Measurements from ENCODE around the gene TMEM128. TPM values are rescaled to one million over a fixed set of nuclear protein-coding genes. Genes with fewer than 3 reads are reported as not detected.
A peak's percentile ranks its signal among the peaks of the same experiment; 100 is the strongest.
"Not testable (repeated sequence)": the region's sequence is repeated elsewhere in the genome, so short reads cannot be mapped to it uniquely, and the experiment has no call there.

The TMEM128 gene
- total and polyA plus RNA-seq, 5 experiments from 2014 or later: 20.9 to 43.0 (median 35.2) TPM

GRCh38 chr4:4225915-4226605, 22.0 kb downstream of the TMEM128 start:
- H3K4me3 Mint-ChIP-seq: peak overlapping the region in 9 of 10 donors; percentile 9 to 79 (median 58)
- ATAC-seq (no peak), DNase-seq (no peak)
- H3K9me3 Mint-ChIP-seq: peaks cover 0 to 7% (median 0%) of the 10 kb centered on the region in 9 donors
- peaks cover 9 to 22% (median 9%) of the 10 kb centered on the region in 4 donors for H3K4me1 Mint-ChIP-seq
- H3K27ac Mint-ChIP-seq: peak overlapping the region in 1 of 10 donors; percentile 80
- H3K36me3 Mint-ChIP-seq: peaks cover 0 to 11% (median 2%) of the 10 kb centered on the region in 3 donors
- POLR2A ChIA-PET: no interaction called here
- peaks cover 41 to 74% (median 54%) of the 10 kb centered on the region in 5 donors for H3K27me3 Mint-ChIP-seq

DNA sequence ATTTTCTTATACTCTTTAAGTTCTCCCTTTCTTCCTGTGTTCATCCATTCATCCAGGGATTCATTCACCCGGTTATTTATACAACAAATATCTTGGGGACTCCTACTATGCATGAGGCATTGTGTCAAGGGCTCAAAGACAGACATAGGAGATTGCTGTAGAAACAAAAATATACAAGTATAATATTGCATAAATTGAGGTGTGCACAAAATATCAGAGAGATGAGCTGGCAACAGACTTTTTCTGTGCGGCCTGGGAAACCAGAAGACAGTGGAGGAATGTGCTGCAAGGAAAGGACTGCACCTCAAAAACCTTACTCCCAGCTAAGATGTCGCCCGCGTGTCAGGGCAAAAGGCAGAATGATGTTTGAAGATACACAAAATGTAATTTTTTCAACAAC, 30.9 kb downstream of the TMEM128 start:
- H3K36me3 Mint-ChIP-seq: no peaks in the 10 kb centered on the region
- H3K27ac Mint-ChIP-seq: no peak overlapping the region
- no peak overlapping the region for H3K4me3 Mint-ChIP-seq
- H3K9me3 Mint-ChIP-seq: no peaks in the 10 kb centered on the region
- no peaks in the 10 kb centered on the region for H3K4me1 Mint-ChIP-seq
- H3K27me3 Mint-ChIP-seq: peaks cover 12 to 39% (median 21%) of the 10 kb centered on the region in 5 donors
- DNase-seq: no peak
- ATAC-seq: no peak
- POLR2A ChIA-PET: no interaction called here

DNA sequence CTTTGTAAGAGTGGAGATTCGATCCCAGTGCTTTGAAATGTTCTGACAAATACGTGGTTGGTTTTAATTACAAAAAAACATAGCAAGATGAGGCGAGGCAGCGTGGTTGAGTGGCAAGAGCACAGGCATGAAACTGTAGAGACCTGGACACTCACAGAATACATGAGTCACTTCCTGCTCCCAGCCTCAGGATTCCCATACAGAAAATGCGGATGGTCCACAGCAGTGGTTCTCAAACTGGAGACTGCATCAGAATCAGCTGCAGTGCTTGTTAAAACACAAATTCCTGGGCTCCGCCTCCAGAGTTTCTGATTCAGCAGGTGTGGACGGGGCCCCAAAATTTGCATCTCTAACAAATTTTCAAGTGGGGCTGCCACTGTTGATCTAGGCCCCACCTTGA, 31.4 kb downstream of the TMEM128 start:
- Mint-ChIP-seq H3K36me3 (no peaks in the 10 kb centered on the region), H3K9me3 (no peaks in the 10 kb centered on the region), H3K27ac (no peak overlapping the region), H3K27me3 (peaks cover 7 to 38% (median 17%) of the 10 kb centered on the region in 5 donors), H3K4me1 (no peaks in the 10 kb centered on the region), H3K4me3 (no peak overlapping the region)
- DNase-seq: no peak
- POLR2A ChIA-PET: no interaction called here
- ATAC-seq: no peak

DNA sequence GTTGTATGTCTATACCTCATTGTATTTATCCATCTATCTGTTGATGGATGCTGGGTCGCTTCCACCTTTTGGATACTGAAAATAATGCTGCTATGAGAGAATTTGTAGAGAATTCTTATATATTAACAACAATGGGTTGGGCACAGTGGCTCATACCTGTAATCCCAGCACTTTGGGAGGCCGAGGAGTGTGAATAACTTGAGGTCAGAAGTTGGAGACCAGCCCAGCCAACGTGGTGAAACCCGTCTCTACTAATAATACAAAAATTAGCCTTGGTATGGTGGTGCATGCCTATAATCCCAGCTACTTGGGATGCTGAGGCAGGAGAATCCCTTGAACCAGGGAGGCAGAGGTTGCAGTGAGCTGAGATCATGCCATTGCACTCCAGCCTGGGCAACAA, 34.3 kb downstream of the TMEM128 start:
- H3K27ac Mint-ChIP-seq, H3K9me3 Mint-ChIP-seq, H3K36me3 Mint-ChIP-seq, DNase-seq, ATAC-seq, H3K4me1 Mint-ChIP-seq, POLR2A ChIA-PET, H3K4me3 Mint-ChIP-seq: not testable (repeated sequence)
- H3K27me3 Mint-ChIP-seq: peaks cover 18 to 46% (median 25%) of the 10 kb centered on the region in 5 donors

DNA sequence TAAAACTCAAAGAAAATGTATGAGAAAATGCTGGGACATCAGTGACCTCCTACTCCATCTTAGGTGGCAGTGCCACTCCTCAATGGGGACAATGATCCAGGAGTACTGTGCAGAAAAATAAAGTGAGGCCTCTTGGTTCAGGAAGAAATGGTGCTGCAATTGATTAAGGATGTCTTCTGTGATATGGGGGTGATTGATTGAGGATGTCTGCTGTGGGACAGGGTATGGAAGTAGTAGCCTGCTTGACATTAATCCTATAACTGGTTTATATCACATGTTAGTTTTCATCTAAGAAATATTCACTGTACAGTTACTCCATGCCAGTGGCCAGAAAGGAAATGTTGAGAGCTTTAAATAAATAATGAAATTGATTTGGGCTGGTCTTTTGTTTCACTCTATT, 41.8 kb downstream of the TMEM128 start:
- Mint-ChIP-seq H3K27me3 (peaks cover 22 to 74% (median 44%) of the 10 kb centered on the region in 5 donors), H3K4me3 (no peak overlapping the region), H3K36me3 (no peaks in the 10 kb centered on the region), H3K27ac (peak overlapping the region in 1 of 10 donors; percentile 10), H3K9me3 (peaks cover 0 to 8% (median 0%) of the 10 kb centered on the region in 9 donors), H3K4me1 (no peaks in the 10 kb centered on the region)
- POLR2A ChIA-PET: no interaction called here
- ATAC-seq (no peak), DNase-seq (no peak)

GRCh38 chr4:4204401-4204745, 43.6 kb downstream of the TMEM128 start:
- Mint-ChIP-seq H3K4me3 (no peak overlapping the region), H3K9me3 (peaks cover 0 to 8% (median 0%) of the 10 kb centered on the region in 9 donors), H3K27ac (peak overlapping the region in 1 of 10 donors; percentile 78), H3K27me3 (peaks cover 19 to 56% (median 33%) of the 10 kb centered on the region in 5 donors), H3K36me3 (no peaks in the 10 kb centered on the region), H3K4me1 (no peaks in the 10 kb centered on the region)
- DNase-seq (no peak), ATAC-seq (no peak)
- POLR2A ChIA-PET: no interaction called here

DNA sequence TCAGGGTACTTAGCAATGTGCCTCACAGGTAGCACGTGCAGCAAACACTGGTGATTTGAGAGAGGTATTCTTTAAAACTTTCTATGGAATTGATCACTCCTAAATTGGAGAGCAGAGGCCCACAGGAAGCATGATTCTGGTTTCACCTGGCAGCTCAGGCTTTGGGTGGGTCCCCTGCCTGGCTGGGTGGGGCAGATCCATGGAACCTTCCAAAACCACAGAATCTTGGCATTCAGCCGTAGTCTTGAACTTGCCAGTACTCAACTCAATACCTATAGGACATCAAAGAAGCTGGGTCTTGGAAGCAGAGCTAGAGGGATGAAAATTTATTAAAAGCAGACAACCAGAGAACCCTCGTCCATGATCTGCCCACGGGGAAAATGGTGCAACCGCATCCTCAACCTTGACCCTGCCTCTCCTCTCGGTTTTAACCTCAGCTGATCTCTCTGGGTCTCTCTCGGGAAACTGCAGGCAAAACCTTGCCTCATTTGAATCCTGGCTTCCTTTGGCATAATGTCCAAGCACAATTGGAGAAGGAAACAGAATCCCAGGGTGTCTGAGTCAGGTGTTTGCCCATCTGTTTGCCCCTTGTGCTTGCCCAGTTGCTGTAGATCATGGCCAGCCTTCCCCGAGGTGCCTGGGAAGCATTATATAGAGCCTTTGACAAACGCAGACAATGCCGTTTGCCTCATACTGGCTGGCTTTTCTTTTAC, 44.2 kb downstream of the TMEM128 start:
- no peak for DNase-seq
- Mint-ChIP-seq H3K27me3 (peaks cover 19 to 53% (median 32%) of the 10 kb centered on the region in 5 donors), H3K27ac (peak overlapping the region in 1 of 10 donors; percentile 78), H3K4me1 (no peaks in the 10 kb centered on the region), H3K9me3 (peaks cover 0 to 8% (median 0%) of the 10 kb centered on the region in 9 donors), H3K36me3 (no peaks in the 10 kb centered on the region), H3K4me3 (no peak overlapping the region)
- POLR2A ChIA-PET: no interaction called here
- no peak for ATAC-seq

GRCh38 chr4:4202510-4202909, 45.5 kb downstream of the TMEM128 start:
- H3K4me1 Mint-ChIP-seq: no peaks in the 10 kb centered on the region
- no peaks in the 10 kb centered on the region for H3K36me3 Mint-ChIP-seq
- DNase-seq (no peak), ATAC-seq (no peak)
- peaks cover 14 to 47% (median 29%) of the 10 kb centered on the region in 5 donors for H3K27me3 Mint-ChIP-seq
- POLR2A ChIA-PET: no interaction called here
- peaks cover 0 to 8% (median 0%) of the 10 kb centered on the region in 9 donors for H3K9me3 Mint-ChIP-seq
- H3K27ac Mint-ChIP-seq: no peak overlapping the region
- H3K4me3 Mint-ChIP-seq: no peak overlapping the region

- peaks cover 18 to 33% (median 30%) of the 10 kb centered on the region in 5 donors for H3K27me3 Mint-ChIP-seq
- POLR2A ChIA-PET: no interaction called here
- no peak for ATAC-seq
- peaks cover 0 to 7% (median 0%) of the 10 kb centered on the region in 3 donors for H3K36me3 Mint-ChIP-seq
- no peaks in the 10 kb centered on the region for H3K4me1 Mint-ChIP-seq
- no peak overlapping the region for H3K27ac Mint-ChIP-seq
- no peak overlapping the region for H3K4me3 Mint-ChIP-seq
- no peak for DNase-seq
- H3K9me3 Mint-ChIP-seq: peaks cover 0 to 4% (median 0%) of the 10 kb centered on the region in 9 donors
Measured at GRCh38 chr4:4200624-4201023, 47.4 kb downstream of the TMEM128 start.

GRCh38 chr4:4195354-4195753, 52.7 kb downstream of the TMEM128 start:
- Mint-ChIP-seq H3K9me3 (peaks cover 0 to 6% (median 0%) of the 10 kb centered on the region in 9 donors), H3K4me1 (peaks cover 0 to 10% (median 7%) of the 10 kb centered on the region in 4 donors), H3K27ac (no peak overlapping the region), H3K4me3 (no peak overlapping the region), H3K27me3 (peaks cover 8 to 37% (median 33%) of the 10 kb centered on the region in 5 donors), H3K36me3 (peaks cover 0 to 13% (median 0%) of the 10 kb centered on the region in 3 donors)
- DNase-seq (no peak), ATAC-seq (no peak)
- POLR2A ChIA-PET: no interaction called here

GRCh38 chr4:4188557-4188956, 59.5 kb downstream of the TMEM128 start:
- peaks cover 7 to 69% (median 43%) of the 10 kb centered on the region in 5 donors for H3K27me3 Mint-ChIP-seq
- POLR2A ChIA-PET, ATAC-seq, DNase-seq, H3K9me3 Mint-ChIP-seq, H3K4me3 Mint-ChIP-seq, H3K36me3 Mint-ChIP-seq, H3K27ac Mint-ChIP-seq: not testable (repeated sequence)
- peaks cover 0 to 10% (median 7%) of the 10 kb centered on the region in 4 donors for H3K4me1 Mint-ChIP-seq
